HG03439 (cell line): ENCODE measurements around the gene ITPKC.
A peak's percentile ranks its signal among the peaks of the same experiment; 100 is the strongest.

ENCODE experiments used
- ATAC-seq: cut with Tn5 transposase; IDR thresholded peaks from one replicate; pipeline ENCODE4 v1.9.1; 2021; ENCODE audit warnings: mild to moderate bottlenecking, moderate library complexity; ENCODE audit not compliant: unreplicated experiment

Gene ITPKC

DNA sequence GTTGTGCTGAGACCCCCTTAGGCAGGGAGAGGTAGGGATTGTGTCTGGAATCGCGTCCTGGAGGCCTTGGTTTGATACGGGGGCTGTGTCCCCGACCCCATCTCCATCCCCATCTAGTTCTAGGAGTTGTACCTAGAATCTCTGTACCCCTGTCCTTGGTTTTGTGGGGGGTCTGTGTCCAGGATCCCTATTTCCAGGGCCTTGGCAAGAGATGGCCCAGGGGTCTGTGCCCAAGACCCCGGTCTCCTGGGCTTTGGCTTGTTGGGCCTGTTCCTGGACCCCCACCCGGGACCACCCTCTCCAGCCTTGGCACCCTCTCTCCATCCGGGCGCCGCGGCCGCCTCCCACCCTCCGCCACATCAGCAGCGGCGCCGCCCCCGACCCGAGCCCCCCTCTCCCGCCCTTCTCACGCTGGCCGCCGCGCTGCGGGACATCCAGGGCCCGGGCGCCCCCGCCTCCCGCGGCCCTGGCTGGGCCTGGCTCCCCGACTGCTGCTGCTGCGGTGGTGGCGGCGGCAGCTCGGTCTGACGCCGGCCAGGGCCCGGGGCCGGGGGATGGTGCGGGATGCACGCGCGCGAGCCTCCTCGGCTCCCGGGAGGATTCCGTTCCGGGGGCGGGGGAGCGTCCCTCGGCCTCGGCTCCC, 26.7 kb upstream of the ITPKC start, which contains the start of gene NUMBL:
Gene NUMBL (minus strand): TSS at position 602 of the 643 bp plus-strand sequence. CDS start 168 bp downstream, at position 434.
- ATAC-seq: no peak

DNA sequence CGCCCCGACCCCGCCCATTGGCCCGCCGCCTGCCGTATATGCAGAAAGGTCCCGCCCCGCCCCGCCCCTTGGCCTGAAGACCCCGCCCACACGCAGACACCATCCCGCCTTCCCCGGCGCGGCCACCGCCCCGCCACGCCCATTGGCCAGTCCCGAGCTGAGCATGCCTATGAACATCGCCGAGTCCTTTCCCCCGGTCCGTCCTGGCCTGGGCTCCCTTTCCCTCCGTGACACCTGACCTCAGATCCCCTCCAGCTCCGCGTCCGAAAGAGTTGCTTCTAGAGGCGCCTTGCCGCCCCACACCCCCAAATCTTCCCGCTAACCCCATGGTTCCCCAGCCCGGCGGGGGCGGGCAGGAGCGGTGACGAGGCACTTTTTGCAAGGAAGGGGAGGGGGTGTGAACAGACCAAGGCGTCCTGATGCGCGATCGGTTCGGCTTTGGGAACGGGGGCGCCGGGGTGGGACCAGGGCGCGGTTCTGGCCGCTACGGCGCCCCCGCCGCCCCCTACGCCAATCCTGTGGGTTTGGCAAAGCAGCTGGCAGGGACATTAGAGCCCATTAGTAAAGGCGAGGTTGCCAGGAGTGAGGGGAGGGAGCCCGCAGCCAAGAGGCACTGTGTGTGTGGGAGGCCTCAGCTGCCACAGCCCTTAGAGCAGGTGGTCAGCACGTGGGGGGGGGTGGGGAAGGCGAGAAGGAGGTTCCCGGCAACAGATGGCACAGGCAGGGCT, 26.1 kb upstream of the ITPKC start:
- peak; percentile 60 for ATAC-seq

DNA sequence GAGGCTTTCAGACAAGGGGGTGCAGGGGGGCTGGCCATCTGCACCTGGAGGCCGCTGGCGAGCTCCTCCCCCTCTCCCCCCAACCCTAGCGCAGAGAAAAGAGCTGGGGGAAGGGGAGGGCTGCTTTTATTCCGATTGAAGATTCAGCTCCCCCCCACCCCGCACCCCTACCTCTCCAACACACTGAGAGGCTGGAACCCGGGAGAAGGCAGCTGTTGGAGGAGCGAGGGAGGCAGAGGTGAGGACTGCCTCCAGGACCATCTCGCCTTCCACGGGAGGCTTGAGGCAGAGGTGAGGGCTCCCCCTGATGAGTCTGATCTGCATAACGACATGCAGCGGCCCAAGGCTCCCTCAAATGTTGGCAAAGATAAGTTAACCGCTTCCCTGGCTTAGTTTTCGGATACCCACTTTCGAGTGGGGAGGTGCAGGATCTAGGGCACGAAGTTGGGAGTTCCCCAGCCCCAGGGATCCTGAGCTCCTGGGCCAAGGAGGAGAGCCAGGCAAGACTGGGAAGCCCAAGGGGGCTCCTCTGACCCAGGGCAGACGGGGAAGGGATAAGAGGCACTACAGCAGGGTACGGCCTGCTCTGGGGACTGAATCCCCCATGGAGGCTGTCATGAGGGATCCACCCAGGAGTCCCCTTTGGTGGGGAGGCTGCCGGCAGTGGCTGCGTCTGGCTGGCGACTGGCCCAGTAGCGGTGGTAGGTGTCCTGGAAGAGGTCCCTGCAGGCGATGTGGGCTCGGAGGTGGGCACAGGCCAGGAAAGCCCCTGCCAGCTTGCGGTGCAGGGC, 25.3 kb upstream of the ITPKC start:
- ATAC-seq: no peak

DNA sequence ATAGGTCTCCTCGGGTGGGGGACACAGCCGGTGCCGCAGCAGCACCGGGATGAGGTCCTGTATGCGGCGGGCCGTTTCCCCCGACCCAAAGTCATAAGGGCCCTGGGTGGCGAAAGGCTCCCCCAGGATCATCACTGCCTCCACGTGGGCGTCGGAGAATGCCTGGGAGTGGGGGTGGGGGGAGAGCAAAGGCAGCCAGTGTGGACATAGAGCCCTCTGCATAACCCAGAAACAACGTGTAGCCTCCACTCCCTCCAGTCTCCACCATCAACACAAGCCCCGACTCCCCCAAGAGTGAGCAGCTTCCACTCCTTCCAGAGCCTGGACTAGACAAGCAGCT, 24.7 kb upstream of the ITPKC start:
- no peak for ATAC-seq

DNA sequence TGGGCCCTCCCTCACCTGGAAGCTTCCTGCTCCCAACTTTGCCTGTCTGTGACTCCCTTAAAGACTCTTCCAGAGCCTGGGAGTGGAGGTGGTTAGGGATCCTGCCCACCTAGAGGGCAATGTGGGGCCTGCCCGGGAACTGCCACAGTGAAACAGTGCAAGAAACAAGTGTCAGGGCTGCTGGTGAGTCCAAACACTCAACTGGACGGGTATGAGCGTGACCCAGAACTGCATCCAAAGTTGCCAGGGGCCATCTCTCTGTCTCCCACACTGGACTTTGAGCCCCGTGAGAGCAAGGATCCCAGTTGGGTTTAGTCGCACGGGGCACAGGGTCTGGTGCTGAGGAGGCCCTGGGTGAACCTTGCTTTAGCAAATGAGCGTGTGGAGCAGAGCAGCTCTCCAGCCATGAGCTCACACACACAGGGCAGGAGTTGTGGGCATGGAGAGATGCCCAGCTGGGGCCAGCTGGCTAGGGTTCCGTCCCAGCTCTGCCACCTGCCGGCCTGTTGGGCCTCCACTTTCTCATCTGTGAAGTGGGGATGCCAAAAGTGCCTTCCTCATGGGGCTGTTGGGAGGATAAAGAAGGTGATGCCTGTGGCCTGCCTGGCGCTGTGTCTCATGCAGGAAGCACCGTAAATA, 23.6 kb upstream of the ITPKC start:
- no peak for ATAC-seq

DNA sequence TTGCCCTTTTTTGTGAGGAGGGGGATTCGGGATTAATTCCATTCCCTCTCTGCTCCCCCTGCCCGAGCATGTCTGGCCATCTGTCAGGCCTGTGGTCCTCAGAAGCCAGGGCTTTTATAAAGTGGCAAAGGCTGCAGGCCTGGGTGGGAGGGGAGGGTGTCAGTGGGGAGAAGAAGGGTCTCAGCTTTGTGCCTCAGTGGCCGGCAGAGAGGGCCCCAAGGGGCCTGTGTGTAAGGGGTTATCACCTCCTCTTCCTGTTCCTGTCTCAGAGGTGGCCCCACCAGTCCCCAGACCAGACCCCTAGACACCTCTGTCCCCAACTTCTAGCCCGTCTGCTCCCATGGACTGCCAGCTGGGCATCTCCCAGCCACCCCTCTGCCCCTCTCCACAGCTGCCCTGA, 23.0 kb upstream of the ITPKC start:
- no peak for ATAC-seq

DNA sequence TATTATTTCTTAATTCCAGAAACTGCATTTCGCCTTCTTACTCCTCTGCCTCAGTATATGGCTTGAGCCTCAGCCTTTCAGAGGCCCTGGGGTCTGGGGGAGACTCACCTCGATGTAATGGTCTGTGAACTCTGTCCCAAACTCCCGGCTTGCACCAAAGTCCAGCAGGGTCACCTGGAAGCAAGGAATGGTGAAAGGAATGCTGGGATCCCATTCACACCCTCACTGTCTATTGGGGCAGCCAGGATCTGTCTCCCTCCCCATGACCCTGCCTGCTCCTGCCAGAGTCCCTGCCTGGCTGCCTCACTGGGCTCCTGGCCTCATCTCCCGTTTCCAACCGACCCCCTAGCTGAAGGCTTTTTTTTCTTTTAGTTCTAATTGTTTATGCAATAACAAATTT, 21.0 kb upstream of the ITPKC start:
- no peak for ATAC-seq

DNA sequence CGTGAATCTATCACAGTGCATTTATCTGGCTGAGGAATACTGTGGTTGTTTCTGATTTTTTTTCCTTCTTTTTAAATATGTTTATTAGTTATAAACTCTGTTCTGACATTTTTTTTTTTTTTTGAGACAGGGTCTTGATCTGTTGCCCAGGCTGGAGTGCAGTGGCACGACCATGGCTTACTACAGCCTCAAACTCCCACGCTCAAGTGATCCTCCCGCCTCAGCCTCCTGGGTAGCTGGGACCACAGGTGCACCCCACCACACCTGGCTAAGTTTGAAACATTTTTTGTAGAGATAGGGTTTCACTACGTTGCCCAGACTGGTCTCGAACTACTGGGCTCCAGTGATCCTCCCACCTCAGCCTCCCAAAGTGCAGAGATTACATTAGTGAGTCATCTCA, 19.9 kb upstream of the ITPKC start:
- ATAC-seq: no peak

DNA sequence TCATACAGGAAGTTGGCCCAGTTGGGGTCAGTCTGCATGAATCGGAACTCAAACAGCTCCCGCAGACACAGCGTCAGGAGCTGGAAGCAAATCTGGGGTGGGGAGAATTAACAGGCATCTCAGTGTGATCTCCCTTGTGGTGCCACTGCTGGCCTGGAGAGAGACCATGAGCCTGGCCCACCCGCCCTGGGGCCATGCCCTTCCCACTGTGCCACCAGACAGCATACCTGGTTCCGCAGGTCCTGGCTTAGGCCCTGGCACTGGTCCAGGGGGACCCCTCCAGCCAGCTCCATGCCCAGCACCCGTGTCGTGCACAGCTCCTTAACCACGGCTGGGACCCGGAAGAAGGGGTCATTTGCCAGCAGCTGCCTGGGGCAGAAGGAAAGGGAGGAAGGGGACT, 16.8 kb upstream of the ITPKC start:
- no peak for ATAC-seq

DNA sequence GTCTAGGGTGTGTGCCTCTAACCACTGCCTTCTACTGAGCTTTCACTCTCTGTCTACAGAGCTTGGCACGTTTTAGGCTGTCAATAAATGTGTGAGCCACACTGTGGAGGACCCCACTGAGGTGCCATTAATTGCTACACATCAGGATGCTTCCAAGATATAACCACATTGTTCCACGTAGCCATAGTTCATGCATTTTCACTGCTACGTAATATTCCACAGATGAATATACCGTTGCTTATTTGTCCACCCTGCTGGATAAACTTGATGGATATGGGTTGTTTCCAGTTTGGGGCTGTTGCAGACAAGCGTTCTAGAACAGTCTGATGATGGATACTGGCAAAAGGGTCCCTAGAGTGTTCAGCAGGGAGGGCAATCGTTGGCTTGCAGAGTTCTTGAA, 15.2 kb upstream of the ITPKC start:
- no peak for ATAC-seq

DNA sequence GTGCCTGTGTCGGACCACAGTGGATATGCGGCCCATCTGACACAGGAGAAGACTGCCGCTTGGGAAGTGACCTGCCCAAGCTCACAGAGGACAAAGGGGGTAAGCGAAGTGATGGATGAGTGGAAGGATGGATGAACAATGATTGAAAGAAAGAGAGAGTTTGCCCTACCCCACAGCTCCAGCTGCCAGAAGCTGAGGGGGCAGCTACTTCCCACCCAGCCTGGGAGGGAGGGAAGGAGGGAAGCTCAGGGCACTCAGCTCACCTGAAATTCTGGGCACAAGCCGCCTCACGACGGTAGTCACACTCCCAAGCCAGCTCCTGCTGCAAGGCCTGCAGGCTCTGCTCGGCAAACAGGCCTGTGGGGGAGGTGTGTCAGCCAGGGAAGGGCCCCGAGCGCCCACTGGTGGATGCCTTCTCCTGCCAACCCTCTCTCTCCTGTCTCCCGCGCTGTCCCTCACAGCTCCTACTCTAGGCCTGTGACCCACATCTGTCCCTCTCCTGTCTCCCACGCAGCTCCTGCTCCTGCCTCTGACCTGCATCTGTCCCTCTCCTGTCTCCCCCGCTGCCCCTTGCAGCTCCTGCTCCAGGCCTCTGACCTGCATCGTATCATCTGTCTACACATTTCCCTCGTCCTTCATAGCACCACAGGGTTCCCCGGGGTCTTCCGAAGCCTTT, 14.4 kb upstream of the ITPKC start:
- ATAC-seq: no peak

DNA sequence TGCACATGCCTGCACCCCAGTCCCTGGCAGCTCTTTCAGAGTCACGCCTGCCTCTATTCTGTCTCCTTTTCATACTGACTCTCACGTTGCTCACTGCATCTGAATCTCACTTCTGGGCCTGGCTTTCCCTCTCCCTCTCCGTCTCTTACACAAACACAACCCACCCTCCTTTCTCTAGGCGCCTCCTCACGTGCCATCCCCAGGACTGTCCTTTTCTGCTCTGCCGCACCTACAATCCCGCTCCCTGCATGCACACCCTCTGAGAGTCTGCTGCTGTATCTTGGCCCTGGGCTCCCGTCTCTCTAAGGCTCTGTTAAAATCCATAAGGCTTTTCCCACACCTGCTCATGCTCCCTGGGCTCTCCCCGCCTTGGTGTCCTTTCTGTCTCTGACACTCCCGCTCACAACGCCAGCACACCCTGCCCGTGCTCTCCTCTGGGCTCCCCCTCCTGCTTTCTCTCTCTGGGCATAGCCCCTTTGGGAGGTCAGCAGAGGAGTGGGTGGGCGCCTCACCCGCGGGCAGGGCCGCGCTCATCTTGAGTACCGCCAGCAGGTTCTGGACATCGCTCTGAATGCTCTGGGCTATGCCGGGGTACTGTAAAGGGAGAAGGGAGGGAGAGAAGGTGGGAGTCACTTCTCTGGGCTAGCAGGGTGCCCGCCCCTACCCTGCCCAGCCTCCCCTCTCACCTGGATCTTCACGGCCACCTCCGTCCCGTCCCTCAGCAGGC, 13.7 kb upstream of the ITPKC start:
- ATAC-seq: no peak

DNA sequence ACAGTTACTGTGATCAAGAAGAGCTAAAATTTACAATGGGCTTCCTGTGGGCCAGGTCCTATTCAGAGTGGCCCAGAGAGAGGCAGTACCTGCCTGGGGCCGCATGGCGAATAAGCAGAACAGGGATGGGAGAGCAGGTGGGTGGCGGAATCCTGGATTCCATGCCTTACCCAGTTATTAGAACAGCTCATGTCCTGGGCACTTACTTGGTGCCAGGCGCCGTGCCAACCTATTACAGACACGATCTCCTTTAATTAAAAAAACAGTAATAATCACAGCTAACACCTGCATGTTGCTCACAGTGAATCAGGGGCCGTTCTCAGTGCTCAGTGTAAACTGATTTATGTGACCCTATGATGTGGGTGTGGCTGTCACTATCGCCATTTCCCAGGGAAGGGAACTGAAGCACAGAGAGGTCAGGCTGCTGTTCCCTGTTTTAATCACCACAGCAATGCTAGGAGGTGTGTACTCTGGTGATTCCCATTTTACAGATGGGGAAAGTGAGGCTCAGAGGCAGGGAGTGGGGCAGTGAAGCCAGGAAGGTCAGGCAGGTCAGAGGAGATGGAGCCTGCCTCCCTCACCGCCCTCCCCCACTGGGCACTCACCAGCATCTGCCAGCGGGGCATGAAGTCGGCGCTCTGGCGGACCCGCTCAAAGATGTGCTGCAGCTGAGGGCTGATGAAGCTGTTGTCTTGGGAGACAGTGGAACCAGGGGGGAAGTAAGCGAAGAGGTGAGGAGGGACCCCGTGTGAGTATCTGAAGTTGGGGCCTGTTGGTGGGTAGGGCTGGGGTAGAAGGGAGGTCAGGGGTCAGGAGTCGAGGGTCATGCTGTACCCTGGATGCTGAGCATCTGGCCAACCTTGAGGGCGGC, 12.2 kb upstream of the ITPKC start:
- no peak for ATAC-seq

DNA sequence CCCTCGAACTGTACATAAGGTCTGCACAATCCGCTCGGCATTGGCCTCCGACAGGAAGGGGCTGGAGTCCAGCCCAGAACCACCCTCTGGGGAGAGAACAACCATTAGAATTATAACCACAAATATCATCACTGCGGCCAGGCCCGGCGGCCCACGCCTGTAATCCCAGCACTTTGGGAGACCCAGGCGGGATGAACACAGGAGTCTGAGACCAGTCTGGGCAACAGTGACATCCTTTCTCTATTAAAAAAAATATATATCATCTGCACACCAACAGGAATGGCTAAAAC, 11.6 kb upstream of the ITPKC start:
- no peak for ATAC-seq

DNA sequence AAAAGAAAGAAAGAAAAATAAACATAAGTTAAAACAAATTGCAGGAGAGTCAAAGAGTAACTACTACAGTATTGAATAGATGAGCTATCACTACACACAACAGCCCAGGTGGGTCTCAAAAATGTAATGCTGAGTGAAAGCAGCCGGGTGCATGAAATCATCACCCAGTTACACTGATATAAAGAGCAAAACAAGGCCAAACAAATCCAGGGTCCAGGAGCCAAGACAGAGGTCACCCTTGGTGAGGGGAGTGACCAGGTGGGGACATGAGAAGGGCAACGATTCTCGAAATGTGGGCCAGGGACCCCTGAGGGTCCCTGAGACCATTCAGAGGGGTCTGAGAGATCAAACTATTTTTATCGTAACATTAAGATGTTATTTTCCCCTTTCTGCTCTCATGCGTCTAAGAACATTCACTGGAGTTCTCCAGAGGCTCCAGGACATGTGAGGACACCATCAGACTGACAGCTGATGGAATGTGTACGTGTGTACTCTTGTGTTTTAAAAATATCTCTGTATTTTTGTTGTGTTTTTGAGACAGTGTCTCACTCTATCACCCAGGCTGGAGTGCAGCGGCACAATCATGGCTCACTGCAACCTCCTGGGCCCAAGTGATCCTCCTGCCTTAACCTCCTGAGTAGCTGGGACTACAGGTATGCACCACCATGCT, 10.8 kb upstream of the ITPKC start:
- ATAC-seq: no peak

DNA sequence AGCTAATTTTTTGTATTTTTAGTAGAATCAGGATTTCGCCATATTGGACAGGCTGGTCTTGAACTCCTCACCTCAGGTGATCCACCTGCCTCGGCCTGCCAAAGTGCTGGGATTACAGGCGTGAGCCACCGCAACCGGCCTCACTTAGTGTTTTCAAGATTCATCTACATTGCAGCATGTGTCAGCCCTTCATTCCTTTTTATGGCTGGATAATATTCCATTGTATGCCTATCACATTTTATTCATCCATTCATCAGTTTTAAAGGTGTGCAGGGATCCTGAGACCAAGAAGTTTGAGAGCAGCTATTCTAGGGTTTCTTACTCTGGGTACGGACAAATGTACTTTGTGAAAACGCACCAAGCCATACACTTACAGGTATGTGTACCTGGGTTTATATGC, 9.3 kb upstream of the ITPKC start:
- ATAC-seq: no peak

DNA sequence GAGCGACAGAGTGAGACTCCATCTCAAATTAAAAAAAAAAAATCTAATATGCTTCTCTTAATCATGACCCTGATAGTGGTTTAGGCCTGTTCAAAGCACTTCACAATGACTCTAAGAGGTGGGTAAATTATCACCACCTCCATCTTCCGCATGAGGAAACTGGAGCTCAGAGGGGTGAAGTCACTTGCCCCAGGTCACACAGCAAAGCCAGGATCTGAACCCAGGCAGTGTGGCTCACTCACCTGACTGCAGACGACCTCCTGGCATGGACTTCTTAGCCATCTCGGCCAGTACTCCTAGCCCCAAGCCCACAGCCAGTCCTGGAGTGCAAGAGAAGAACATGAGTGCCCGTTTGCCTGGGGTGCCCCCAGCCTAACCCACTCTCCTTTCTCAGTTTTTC, 7.1 kb upstream of the ITPKC start:
- ATAC-seq: no peak

DNA sequence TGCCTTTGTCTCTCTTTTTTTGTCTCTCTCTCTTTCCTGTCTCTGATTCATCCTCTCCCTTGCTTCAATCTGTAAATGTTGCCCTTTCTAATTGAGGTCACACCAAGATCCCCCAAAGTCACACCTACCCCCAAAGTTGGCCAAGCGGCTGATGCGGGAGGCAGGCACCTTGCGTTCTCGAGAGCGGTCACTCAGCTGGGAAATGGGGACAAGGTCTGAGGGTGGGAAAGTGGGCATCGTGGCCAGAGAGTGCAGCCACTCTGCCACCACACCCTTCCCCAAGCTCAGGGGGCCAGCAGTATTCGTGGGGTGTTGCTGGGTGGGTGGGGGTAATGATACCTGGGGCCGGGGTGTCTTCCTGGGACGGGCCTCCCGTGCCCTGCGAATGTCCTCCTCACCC, 3.0 kb upstream of the ITPKC start:
- ATAC-seq: no peak
